RWPE2 (cell line): ENCODE results near the gene PCDHA6.
A peak's percentile ranks its signal among the peaks of the same experiment; 100 is the strongest.
"Not testable (repeated sequence)": the region's sequence is repeated elsewhere in the genome, so short reads cannot be mapped to it uniquely, and the experiment has no call there.

Experiments
- ATAC-seq: fragments of 200-7000 bp; cut with Tn5 transposase; 3 replicates; pipeline ENCODE4 v1.9.1; 2021; ENCODE audit warnings: low read depth
- DNase-seq: peaks from one replicate; pipeline ENCODE4 v3.0.0-alpha.2; 2020; ENCODE audit warnings: low spot score
- H3K27ac ChIP-seq: fragments of 450-650 bp; 2 replicates; pipeline ENCODE4 v1.5.1; 2017; ENCODE audit warnings: mild to moderate bottlenecking; ENCODE audit not compliant: poor library complexity, severe bottlenecking
- H3K27me3 ChIP-seq: fragments of 250-450 bp; sonication (Bioruptor Pico); 2 replicates; pipeline ENCODE4 v1.5.1; 2021; ENCODE audit warnings: mild to moderate bottlenecking, moderate library complexity; ENCODE audit not compliant: insufficient read depth, poor library complexity, severe bottlenecking
- H3K36me3 ChIP-seq: fragments of 250-450 bp; sonication (Bioruptor Pico); 2 replicates; pipeline ENCODE4 v1.5.1; 2020; ENCODE audit warnings: low read depth, mild to moderate bottlenecking, moderate library complexity
- H3K4me1 ChIP-seq: fragments of 250-450 bp; sonication (Bioruptor Pico); 2 replicates; pipeline ENCODE4 v1.5.1; 2021; ENCODE audit warnings: mild to moderate bottlenecking, moderate library complexity; ENCODE audit not compliant: insufficient read depth, poor library complexity, severe bottlenecking
- H3K4me3 ChIP-seq: fragments of 250-450 bp; sonication (Bioruptor Pico); 2 replicates; pipeline ENCODE4 v1.5.1; 2021; ENCODE audit warnings: mild to moderate bottlenecking, moderate library complexity; ENCODE audit not compliant: severe bottlenecking
- H3K9me3 ChIP-seq: fragments of 250-450 bp; sonication (Bioruptor Pico); 2 replicates; pipeline ENCODE4 v1.5.1; 2021; ENCODE audit warnings: mild to moderate bottlenecking, moderate library complexity; ENCODE audit not compliant: severe bottlenecking
- CTCF ChIP-seq: fragments of 450-650 bp; IDR thresholded peaks from one replicate; pipeline ENCODE4 v1.5.1; 2017; ENCODE audit warnings: mild to moderate bottlenecking, moderate library complexity; ENCODE audit not compliant: poor library complexity, severe bottlenecking

Gene PCDHA6, protein sequence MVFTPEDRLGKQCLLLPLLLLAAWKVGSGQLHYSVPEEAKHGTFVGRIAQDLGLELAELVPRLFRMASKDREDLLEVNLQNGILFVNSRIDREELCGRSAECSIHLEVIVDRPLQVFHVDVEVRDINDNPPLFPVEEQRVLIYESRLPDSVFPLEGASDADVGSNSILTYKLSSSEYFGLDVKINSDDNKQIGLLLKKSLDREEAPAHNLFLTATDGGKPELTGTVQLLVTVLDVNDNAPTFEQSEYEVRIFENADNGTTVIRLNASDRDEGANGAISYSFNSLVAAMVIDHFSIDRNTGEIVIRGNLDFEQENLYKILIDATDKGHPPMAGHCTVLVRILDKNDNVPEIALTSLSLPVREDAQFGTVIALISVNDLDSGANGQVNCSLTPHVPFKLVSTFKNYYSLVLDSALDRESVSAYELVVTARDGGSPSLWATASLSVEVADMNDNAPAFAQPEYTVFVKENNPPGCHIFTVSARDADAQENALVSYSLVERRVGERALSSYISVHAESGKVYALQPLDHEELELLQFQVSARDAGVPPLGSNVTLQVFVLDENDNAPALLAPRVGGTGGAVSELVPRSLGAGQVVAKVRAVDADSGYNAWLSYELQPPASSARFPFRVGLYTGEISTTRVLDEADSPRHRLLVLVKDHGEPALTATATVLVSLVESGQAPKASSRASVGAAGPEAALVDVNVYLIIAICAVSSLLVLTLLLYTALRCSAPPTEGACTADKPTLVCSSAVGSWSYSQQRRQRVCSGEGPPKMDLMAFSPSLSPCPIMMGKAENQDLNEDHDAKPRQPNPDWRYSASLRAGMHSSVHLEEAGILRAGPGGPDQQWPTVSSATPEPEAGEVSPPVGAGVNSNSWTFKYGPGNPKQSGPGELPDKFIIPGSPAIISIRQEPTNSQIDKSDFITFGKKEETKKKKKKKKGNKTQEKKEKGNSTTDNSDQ

GRCh38 chr5:140827704-140828361 lies at the start of gene PCDHA6:
Gene PCDHA6 (plus strand): TSS chr5:140827960. CDS start chr5:140828092, 132 bp downstream.
- Histone ChIP-seq H3K27me3 (peaks cover 72% of the 10 kb centered on the region), H3K36me3 (no peaks in the 10 kb centered on the region), H3K27ac (no peak within 1 kb of the TSS), H3K4me3 (no peak within 1 kb of the TSS), H3K4me1 (no peaks in the 10 kb centered on the region), H3K9me3 (peaks cover 3% of the 10 kb centered on the region)
- no peak for DNase-seq
- peak; percentile 38 for TF ChIP-seq CTCF
- no peak for ATAC-seq

GRCh38 chr5:140780512-140780911 lies 47.2 kb upstream of the PCDHA6 start:
- no peak overlapping the region for H3K27ac ChIP-seq
- H3K27me3 ChIP-seq, result no peaks in the 10 kb centered on the region
- TF ChIP-seq CTCF, result no peak
- H3K36me3 ChIP-seq, result no peaks in the 10 kb centered on the region
- ATAC-seq, result no peak
- no peak for DNase-seq
- H3K9me3 ChIP-seq, result peaks cover 10% of the 10 kb centered on the region
- no peak overlapping the region for H3K4me3 ChIP-seq
- H3K4me1 ChIP-seq, result no peaks in the 10 kb centered on the region

GRCh38 chr5:140785905-140786686 lies 41.7 kb upstream of the PCDHA6 start, which contains the start of gene PCDHA1:
Gene PCDHA1 (plus strand): TSS chr5:140786140.
- TF ChIP-seq CTCF, result peak; percentile 26
- no peak within 1 kb of the TSS for H3K27ac ChIP-seq
- H3K4me1 ChIP-seq, result no peaks in the 10 kb centered on the region
- no peak for ATAC-seq
- no peak within 1 kb of the TSS for H3K4me3 ChIP-seq
- peaks cover 20% of the 10 kb centered on the region for H3K9me3 ChIP-seq
- peaks cover 43% of the 10 kb centered on the region for H3K27me3 ChIP-seq
- DNase-seq, result no peak
- no peaks in the 10 kb centered on the region for H3K36me3 ChIP-seq

DNA sequence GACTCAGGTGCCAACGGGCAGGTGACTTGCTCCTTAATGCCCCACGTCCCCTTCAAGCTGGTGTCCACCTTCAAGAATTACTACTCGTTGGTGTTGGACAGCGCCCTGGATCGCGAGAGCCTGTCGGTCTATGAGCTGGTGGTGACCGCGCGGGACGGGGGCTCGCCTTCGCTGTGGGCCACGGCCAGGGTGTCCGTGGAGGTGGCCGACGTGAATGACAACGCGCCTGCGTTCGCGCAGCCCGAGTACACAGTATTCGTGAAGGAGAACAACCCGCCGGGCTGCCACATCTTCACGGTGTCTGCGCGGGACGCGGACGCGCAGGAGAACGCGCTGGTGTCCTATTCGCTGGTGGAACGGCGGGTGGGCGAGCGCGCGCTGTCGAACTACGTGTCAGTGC lies 40.3 kb upstream of the PCDHA6 start:
- H3K9me3 ChIP-seq, result peaks cover 15% of the 10 kb centered on the region

DNA sequence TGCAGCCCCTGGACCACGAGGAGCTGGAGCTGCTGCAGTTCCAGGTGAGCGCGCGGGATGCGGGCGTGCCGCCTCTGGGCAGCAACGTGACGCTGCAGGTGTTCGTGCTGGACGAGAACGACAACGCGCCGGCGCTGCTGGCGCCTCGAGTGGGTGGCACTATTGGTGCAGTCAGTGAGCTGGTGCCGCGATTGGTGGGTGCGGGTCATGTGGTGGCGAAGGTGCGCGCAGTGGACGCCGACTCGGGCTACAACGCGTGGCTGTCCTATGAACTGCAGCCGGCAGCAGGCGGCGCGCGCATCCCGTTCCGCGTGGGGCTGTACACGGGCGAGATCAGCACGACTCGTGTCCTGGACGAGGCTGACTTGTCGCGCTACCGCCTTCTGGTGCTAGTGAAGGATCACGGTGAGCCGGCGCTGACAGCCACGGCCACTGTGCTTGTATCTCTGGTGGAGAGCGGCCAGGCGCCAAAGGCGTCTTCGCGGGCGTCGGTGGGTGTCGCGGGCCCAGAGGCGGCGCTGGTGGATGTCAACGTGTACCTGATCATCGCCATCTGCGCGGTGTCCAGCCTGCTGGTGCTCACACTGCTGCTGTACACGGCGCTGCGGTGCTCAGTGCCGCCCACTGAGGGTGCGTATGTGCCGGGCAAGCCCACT lies 39.8 kb upstream of the PCDHA6 start:
- not testable (repeated sequence) for H3K27ac ChIP-seq, H3K4me1 ChIP-seq, H3K4me3 ChIP-seq, DNase-seq, H3K36me3 ChIP-seq, ATAC-seq
- peaks cover 45% of the 10 kb centered on the region for H3K27me3 ChIP-seq
- H3K9me3 ChIP-seq, result peaks cover 12% of the 10 kb centered on the region

More for the DNA sequence above, 40.3 kb upstream of the PCDHA6 start:
- H3K27me3 ChIP-seq, result peaks cover 45% of the 10 kb centered on the region
- not testable (repeated sequence) for H3K4me3 ChIP-seq, H3K27ac ChIP-seq, H3K4me1 ChIP-seq, DNase-seq, H3K36me3 ChIP-seq, ATAC-seq
